D721Med (cell line): ENCODE measurements around the gene LKAAEAR1.

Experiments
- DNase-seq: peaks from one replicate; pipeline ENCODE4 v3.0.0; 2011; ENCODE audit warnings: low spot score; ENCODE audit not compliant: insufficient read length
- FAIRE-seq: peaks from 2 replicates; lab custom pipeline; 2011; peaks lifted over from hg19 to GRCh38; lab: Jason Lieb, UNC
- CTCF ChIP-seq: IDR thresholded peaks from 2 replicates; pipeline ENCODE4 v1.5.1; 2012; ENCODE audit warnings: mild to moderate bottlenecking, control low read depth; ENCODE audit not compliant: insufficient read depth; ENCODE audit errors: missing control alignments

LKAAEAR1 gene

GRCh38 chr20:64049878-64050260 lies 34.3 kb downstream of the LKAAEAR1 start:
- peak; percentile 3 for TF ChIP-seq CTCF
- DNase-seq (no peak), FAIRE-seq (no peak)

- TF ChIP-seq CTCF, result no peak
- DNase-seq, result no peak
- FAIRE-seq, result no peak
These were observed 34.9 kb downstream of the LKAAEAR1 start, which contains the start of gene SOX18 for GRCh38 chr20:64049060-64049877. TSS of gene SOX18 (minus strand) at chr20:64049639. CDS start at chr20:64049516, 123 bp downstream.

- no peak for TF ChIP-seq CTCF
- FAIRE-seq (no peak), DNase-seq (no peak)
These were observed 35.7 kb downstream of the LKAAEAR1 start for GRCh38 chr20:64048402-64049044.

GRCh38 chr20:64047968-64048401 lies 36.2 kb downstream of the LKAAEAR1 start:
- TF ChIP-seq CTCF, result no peak
- FAIRE-seq (no peak), DNase-seq (no peak)

- DNase-seq (no peak), FAIRE-seq (no peak)
- TF ChIP-seq CTCF, result no peak
These were observed 37.2 kb downstream of the LKAAEAR1 start for GRCh38 chr20:64047046-64047389.

GRCh38 chr20:64045346-64046011 lies 38.7 kb downstream of the LKAAEAR1 start:
- no peak for TF ChIP-seq CTCF
- DNase-seq, result no peak
- FAIRE-seq, result no peak
